AG04449 (cell line): Measurements from ENCODE around the gene CAT.

Experiments used
- CTCF ChIA-PET: fragments of 350-600 bp; formaldehyde crosslinking; extraction: SDS; loops from one replicate; lab custom pipeline; 2021; ENCODE audit warnings: antibody characterized with exemption; lab: Yijun Ruan, JAX
- POLR2A ChIA-PET: fragments of 400-600, 350-600 bp; formaldehyde crosslinking; extraction: SDS; loops from one replicate; lab custom pipeline; 2020; ENCODE audit warnings: antibody characterized with exemption, inconsistent platforms; lab: Yijun Ruan, JAX
- DNase-seq: peaks from one replicate; pipeline ENCODE4 v3.0.0-alpha.2; 2010; ENCODE audit warnings: low read depth, low spot score
- H3K4me3 ChIP-seq: 2 replicates; pipeline ENCODE4 v1.5.1; 2011; ENCODE audit warnings: low read depth, mild to moderate bottlenecking, control low read depth, low read length
- CTCF ChIP-seq: IDR thresholded peaks from one replicate; pipeline ENCODE4 v1.5.1; 2011; ENCODE audit warnings: mild to moderate bottlenecking, moderate library complexity, low read length, control low read depth, inconsistent platforms; ENCODE audit not compliant: insufficient read depth; ENCODE audit errors: missing control alignments

The CAT gene

GRCh38 chr11:34457607-34458006 lies 18.9 kb downstream of the CAT start:
- TF ChIP-seq CTCF: no peak
- H3K4me3 ChIP-seq: no peak overlapping the region
- CTCF ChIA-PET: interaction anchor here (1.2 to 3.0 kb wide), 2 partner anchors 10 to 35 kb away, joined by 3 to 9 read pairs; no protein-coding TSS in a partner anchor
- POLR2A ChIA-PET: no interaction called here
- DNase-seq: no peak

GRCh38 chr11:34458525-34458924 lies 19.8 kb downstream of the CAT start:
- no peak for DNase-seq
- no peak for TF ChIP-seq CTCF
- H3K4me3 ChIP-seq: no peak overlapping the region
- POLR2A ChIA-PET: no interaction called here
- CTCF ChIA-PET: interaction anchor here (1.2 to 3.0 kb wide), 3 partner anchors 10 to 34 kb away, joined by 3 to 9 read pairs (median 9); no protein-coding TSS in a partner anchor

GRCh38 chr11:34459507-34460162 lies 20.9 kb downstream of the CAT start:
- ChIA-PET CTCF (interaction anchor here (2.1 to 3.0 kb wide), 2 partner anchors 9 to 33 kb away, joined by 9 read pairs; no protein-coding TSS in a partner anchor), POLR2A (interaction anchor here (0.6 kb wide), 1 partner anchor 312 kb away, joined by 5 read pairs; no protein-coding TSS in a partner anchor)
- no peak for TF ChIP-seq CTCF
- no peak for DNase-seq
- no peak overlapping the region for H3K4me3 ChIP-seq

GRCh38 chr11:34460278-34460677 lies 21.5 kb downstream of the CAT start:
- H3K4me3 ChIP-seq: no peak overlapping the region
- no peak for DNase-seq
- POLR2A ChIA-PET: interaction anchor here (0.6 kb wide), 1 partner anchor 313 kb away, joined by 5 read pairs; no protein-coding TSS in a partner anchor
- CTCF ChIA-PET: interaction anchor here (2.1 to 3.0 kb wide), 2 partner anchors 8 to 32 kb away, joined by 9 read pairs; no protein-coding TSS in a partner anchor
- TF ChIP-seq CTCF: no peak

GRCh38 chr11:34461215-34461614 lies 22.5 kb downstream of the CAT start:
- ChIA-PET CTCF (interaction anchor here (0.7 kb wide), 1 partner anchor 547 kb away, joined by 3 read pairs; no protein-coding TSS in a partner anchor), POLR2A (no interaction called here)
- no peak overlapping the region for H3K4me3 ChIP-seq
- DNase-seq: no peak
- no peak for TF ChIP-seq CTCF

- no peak for DNase-seq
- no peak for TF ChIP-seq CTCF
- ChIA-PET POLR2A (no interaction called here), CTCF (interaction anchor here (1.1 to 1.2 kb wide), 3 partner anchors 98 to 927 kb away, joined by 3 to 4 read pairs (median 3); no protein-coding TSS in a partner anchor)
- no peak overlapping the region for H3K4me3 ChIP-seq
Measured at GRCh38 chr11:34464591-34465051, 25.9 kb downstream of the CAT start.
